Breast epithelium (tissue), 3 donors: ENCODE measurements around the gene MARVELD1.

Source experiments
- POLR2A ChIP-seq: fragments of 450-650 bp; IDR thresholded peaks from one replicate; pipeline ENCODE4 v1.6.1; 2016; ENCODE audit warnings: antibody characterized with exemption, mild to moderate bottlenecking, moderate library complexity
- POLR2AphosphoS5 ChIP-seq, 3 donors: sonication (generic); formaldehyde crosslinking; IDR thresholded peaks; one replicate each; pipeline ENCODE4 v1.6.1; 2017; ENCODE audit warnings: antibody characterized with exemption in 3 of 3
- TF ChIP-seq, protein P1 (sequence below), 3 donors: fragments of 450-650 bp; IDR thresholded peaks; one replicate each; pipeline ENCODE4 v1.5.1; 2016 to 2017; ENCODE audit warnings: antibody characterized with exemption in 3 of 3, mild to moderate bottlenecking in 3 of 3, moderate library complexity in 3 of 3

DNA sequence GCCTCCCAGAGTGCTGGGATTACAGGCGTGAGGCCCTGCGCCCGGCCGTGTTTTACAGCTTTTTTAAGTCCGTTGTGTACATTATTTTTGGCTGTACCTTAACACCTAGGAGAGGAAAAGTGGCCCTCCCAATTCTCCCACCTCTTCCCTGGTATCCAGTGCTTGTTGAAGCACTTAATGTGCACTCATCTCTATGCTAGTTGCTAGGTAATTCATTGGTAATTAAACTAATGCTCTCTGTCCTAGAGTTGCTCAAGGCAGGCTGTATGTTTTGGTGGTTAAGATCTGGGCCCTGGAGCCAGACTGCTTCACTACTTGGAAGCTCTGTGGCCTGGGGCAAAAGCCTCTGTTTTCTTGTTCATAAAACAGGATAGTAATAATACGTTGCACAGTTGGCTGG, 46.1 kb upstream of the MARVELD1 start:
- TF ChIP-seq POLR2A = no peak
- TF ChIP-seq, protein P1, sequence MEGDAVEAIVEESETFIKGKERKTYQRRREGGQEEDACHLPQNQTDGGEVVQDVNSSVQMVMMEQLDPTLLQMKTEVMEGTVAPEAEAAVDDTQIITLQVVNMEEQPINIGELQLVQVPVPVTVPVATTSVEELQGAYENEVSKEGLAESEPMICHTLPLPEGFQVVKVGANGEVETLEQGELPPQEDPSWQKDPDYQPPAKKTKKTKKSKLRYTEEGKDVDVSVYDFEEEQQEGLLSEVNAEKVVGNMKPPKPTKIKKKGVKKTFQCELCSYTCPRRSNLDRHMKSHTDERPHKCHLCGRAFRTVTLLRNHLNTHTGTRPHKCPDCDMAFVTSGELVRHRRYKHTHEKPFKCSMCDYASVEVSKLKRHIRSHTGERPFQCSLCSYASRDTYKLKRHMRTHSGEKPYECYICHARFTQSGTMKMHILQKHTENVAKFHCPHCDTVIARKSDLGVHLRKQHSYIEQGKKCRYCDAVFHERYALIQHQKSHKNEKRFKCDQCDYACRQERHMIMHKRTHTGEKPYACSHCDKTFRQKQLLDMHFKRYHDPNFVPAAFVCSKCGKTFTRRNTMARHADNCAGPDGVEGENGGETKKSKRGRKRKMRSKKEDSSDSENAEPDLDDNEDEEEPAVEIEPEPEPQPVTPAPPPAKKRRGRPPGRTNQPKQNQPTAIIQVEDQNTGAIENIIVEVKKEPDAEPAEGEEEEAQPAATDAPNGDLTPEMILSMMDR (IDR thresholded peaks at IDR 0.05) = no peak
- no peak for TF ChIP-seq POLR2AphosphoS5 (IDR thresholded peaks at IDR 0.05)
